HG02973 (cell line): ENCODE measurements around the gene NKAIN2.
"Not testable (repeated sequence)": the region's sequence is repeated elsewhere in the genome, so short reads cannot be mapped to it uniquely, and the experiment has no call there.

Experiments used
- ATAC-seq: cut with Tn5 transposase; IDR thresholded peaks from one replicate; pipeline ENCODE4 v1.9.1; 2021; ENCODE audit warnings: moderate library complexity; ENCODE audit not compliant: unreplicated experiment

Gene NKAIN2

GRCh38 chr6:124551711-124552233 is 748.1 kb downstream of the NKAIN2 start:
- no peak for ATAC-seq

GRCh38 chr6:124557873-124558272 is 754.2 kb downstream of the NKAIN2 start:
- no peak for ATAC-seq

- not testable (repeated sequence) for ATAC-seq
Observed at GRCh38 chr6:124560078-124560477, 756.4 kb downstream of the NKAIN2 start.

GRCh38 chr6:124560873-124561567 is 757.4 kb downstream of the NKAIN2 start:
- no peak for ATAC-seq

GRCh38 chr6:124561635-124562130 is 758.0 kb downstream of the NKAIN2 start:
- no peak for ATAC-seq

- not testable (repeated sequence) for ATAC-seq
Observed at GRCh38 chr6:124564125-124564524, 760.5 kb downstream of the NKAIN2 start.

GRCh38 chr6:124567401-124567800 is 763.7 kb downstream of the NKAIN2 start:
- no peak for ATAC-seq

GRCh38 chr6:124573953-124574352 is 770.3 kb downstream of the NKAIN2 start:
- no peak for ATAC-seq

GRCh38 chr6:124577734-124578281 is 774.1 kb downstream of the NKAIN2 start:
- no peak for ATAC-seq

GRCh38 chr6:124590001-124590400 is 786.3 kb downstream of the NKAIN2 start:
- no peak for ATAC-seq

- ATAC-seq: no peak
Observed at GRCh38 chr6:124599656-124600055, 796.0 kb downstream of the NKAIN2 start.

- no peak for ATAC-seq
Observed at GRCh38 chr6:124604719-124605118, 801.1 kb downstream of the NKAIN2 start.

- ATAC-seq: no peak
Observed at GRCh38 chr6:124607119-124607627, 803.5 kb downstream of the NKAIN2 start.

- no peak for ATAC-seq
Observed at GRCh38 chr6:124613031-124613430, 809.4 kb downstream of the NKAIN2 start.

- ATAC-seq: no peak
Observed at GRCh38 chr6:124622351-124622750, 818.7 kb downstream of the NKAIN2 start.

- ATAC-seq: no peak
Observed at GRCh38 chr6:124633655-124634054, 830.0 kb downstream of the NKAIN2 start.

GRCh38 chr6:124640432-124640831 is 836.8 kb downstream of the NKAIN2 start:
- ATAC-seq: no peak

- no peak for ATAC-seq
Observed at GRCh38 chr6:124655866-124656265, 852.2 kb downstream of the NKAIN2 start.

GRCh38 chr6:124658053-124658452 is 854.4 kb downstream of the NKAIN2 start:
- ATAC-seq: no peak

GRCh38 chr6:124659427-124659826 is 855.8 kb downstream of the NKAIN2 start:
- ATAC-seq: no peak

- ATAC-seq: no peak
Observed at GRCh38 chr6:124660185-124660584, 856.5 kb downstream of the NKAIN2 start.

- ATAC-seq: no peak
Observed at GRCh38 chr6:124661097-124661661, 857.5 kb downstream of the NKAIN2 start.
